ENCODE data around the gene COMP. TPM values are rescaled to one million over a fixed set of nuclear protein-coding genes. Genes with fewer than 3 reads are reported as not detected.

Gene COMP
- total RNA-seq, 1 donor from 2014 or later, result not detected

- DNase-seq, result no peak
- H3K27me3 Mint-ChIP-seq (ENCODE audit: unreplicated experiment), result peaks cover 28% of the 10 kb centered on the region
- no peak overlapping the region for H3K27ac Mint-ChIP-seq (ENCODE audit: unreplicated experiment)
- TF ChIP-seq CTCF (IDR thresholded peaks at IDR 0.05; ENCODE audit: partially characterized antibody, unreplicated experiment), result no peak
- peaks cover 4% of the 10 kb centered on the region for H3K36me3 Mint-ChIP-seq (ENCODE audit: unreplicated experiment)
- peaks cover 12% of the 10 kb centered on the region for H3K9me3 Mint-ChIP-seq (ENCODE audit: unreplicated experiment)
- no peak overlapping the region for H3K4me3 Mint-ChIP-seq (ENCODE audit: unreplicated experiment)
- no peaks in the 10 kb centered on the region for H3K4me1 Mint-ChIP-seq (ENCODE audit: low read depth, unreplicated experiment)
Measured at GRCh38 chr19:18782559-18783225, 8.4 kb downstream of the COMP start.

GRCh38 chr19:18781885-18782527 is 9.1 kb downstream of the COMP start:
- no peak for DNase-seq
- no peaks in the 10 kb centered on the region for H3K36me3 Mint-ChIP-seq (ENCODE audit: unreplicated experiment)
- no peak for TF ChIP-seq CTCF (IDR thresholded peaks at IDR 0.05; ENCODE audit: partially characterized antibody, unreplicated experiment)
- H3K4me3 Mint-ChIP-seq (ENCODE audit: unreplicated experiment), result peak overlapping the region; percentile 34
- peaks cover 21% of the 10 kb centered on the region for H3K27me3 Mint-ChIP-seq (ENCODE audit: unreplicated experiment)
- H3K4me1 Mint-ChIP-seq (ENCODE audit: low read depth, unreplicated experiment), result no peaks in the 10 kb centered on the region
- H3K27ac Mint-ChIP-seq (ENCODE audit: unreplicated experiment), result no peak overlapping the region
- peaks cover 7% of the 10 kb centered on the region for H3K9me3 Mint-ChIP-seq (ENCODE audit: unreplicated experiment)

- DNase-seq, result no peak
- no peaks in the 10 kb centered on the region for H3K36me3 Mint-ChIP-seq (ENCODE audit: unreplicated experiment)
- no peak overlapping the region for H3K4me3 Mint-ChIP-seq (ENCODE audit: unreplicated experiment)
- no peak for TF ChIP-seq CTCF (IDR thresholded peaks at IDR 0.05; ENCODE audit: partially characterized antibody, unreplicated experiment)
- H3K27ac Mint-ChIP-seq (ENCODE audit: unreplicated experiment), result no peak overlapping the region
- H3K27me3 Mint-ChIP-seq (ENCODE audit: unreplicated experiment), result peaks cover 14% of the 10 kb centered on the region
- H3K9me3 Mint-ChIP-seq (ENCODE audit: unreplicated experiment), result peaks cover 5% of the 10 kb centered on the region
- H3K4me1 Mint-ChIP-seq (ENCODE audit: low read depth, unreplicated experiment), result no peaks in the 10 kb centered on the region
Measured at GRCh38 chr19:18781047-18781600, 10.0 kb downstream of the COMP start.

- Mint-ChIP-seq H3K27me3 (ENCODE audit: unreplicated experiment) (peaks cover 10% of the 10 kb centered on the region), H3K36me3 (ENCODE audit: unreplicated experiment) (no peaks in the 10 kb centered on the region), H3K4me1 (ENCODE audit: low read depth, unreplicated experiment) (no peaks in the 10 kb centered on the region), H3K27ac (ENCODE audit: unreplicated experiment) (no peak overlapping the region), H3K9me3 (ENCODE audit: unreplicated experiment) (peaks cover 3% of the 10 kb centered on the region), H3K4me3 (ENCODE audit: unreplicated experiment) (no peak overlapping the region)
- no peak for DNase-seq
- TF ChIP-seq CTCF (IDR thresholded peaks at IDR 0.05; ENCODE audit: partially characterized antibody, unreplicated experiment), result no peak
Measured at GRCh38 chr19:18780631-18781030, 10.5 kb downstream of the COMP start.

- H3K27ac Mint-ChIP-seq (ENCODE audit: unreplicated experiment), result no peak overlapping the region
- H3K36me3 Mint-ChIP-seq (ENCODE audit: unreplicated experiment), result no peaks in the 10 kb centered on the region
- no peaks in the 10 kb centered on the region for H3K4me1 Mint-ChIP-seq (ENCODE audit: low read depth, unreplicated experiment)
- H3K4me3 Mint-ChIP-seq (ENCODE audit: unreplicated experiment), result no peak overlapping the region
- no peak for DNase-seq
- TF ChIP-seq CTCF (IDR thresholded peaks at IDR 0.05; ENCODE audit: partially characterized antibody, unreplicated experiment), result no peak
- peaks cover 3% of the 10 kb centered on the region for H3K9me3 Mint-ChIP-seq (ENCODE audit: unreplicated experiment)
- H3K27me3 Mint-ChIP-seq (ENCODE audit: unreplicated experiment), result peaks cover 7% of the 10 kb centered on the region
Measured at GRCh38 chr19:18780081-18780480, 11.0 kb downstream of the COMP start.

Measured in glutamatergic neuron (in vitro differentiated cells).